Upper lobe of left lung (tissue), 4 donors: ENCODE data around the gene SLC39A2.

Source experiments
- POLR2A ChIP-seq, 4 donors: fragments of 450-650 bp; IDR thresholded peaks; one replicate each; pipeline ENCODE4 v1.5.1; 2016 to 2017; ENCODE audit warnings: antibody characterized with exemption in 4 of 4, mild to moderate bottlenecking in 2 of 4
- POLR2AphosphoS5 ChIP-seq, 2 donors: sonication (generic); formaldehyde crosslinking; IDR thresholded peaks; one replicate each; pipeline ENCODE4 v1.5.1; 2017; ENCODE audit warnings: antibody characterized with exemption in 2 of 2
- TF ChIP-seq, protein P1 (sequence below), 6 experiments: fragments of 450-650 bp in 4 of 6; fragments of 200-600 bp in 2 of 6; sonication (generic) in 2 of 6; IDR thresholded peaks; one replicate each; pipeline ENCODE4 v1.5.1; 2016 to 2019; ENCODE audit warnings: antibody characterized with exemption in 6 of 6

DNA sequence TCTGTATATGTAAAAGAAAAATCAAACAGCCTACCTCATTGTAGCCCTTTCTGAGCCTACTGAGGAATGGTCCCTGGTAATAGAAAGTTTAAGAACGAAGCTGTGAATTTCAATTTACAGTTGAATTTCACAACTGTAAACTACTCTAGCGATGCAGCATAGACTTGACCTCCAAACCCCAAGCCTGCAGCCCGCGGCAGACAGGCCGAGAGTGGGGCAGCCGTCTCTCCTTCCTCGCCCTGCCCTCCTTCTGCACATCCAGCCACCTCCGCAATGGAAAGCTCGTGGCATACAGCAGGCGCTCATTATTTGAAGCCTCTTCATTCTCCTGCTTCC, 28.5 kb upstream of the SLC39A2 start:
- no peak for TF ChIP-seq POLR2A (IDR thresholded peaks at IDR 0.05)
- TF ChIP-seq, protein P1, sequence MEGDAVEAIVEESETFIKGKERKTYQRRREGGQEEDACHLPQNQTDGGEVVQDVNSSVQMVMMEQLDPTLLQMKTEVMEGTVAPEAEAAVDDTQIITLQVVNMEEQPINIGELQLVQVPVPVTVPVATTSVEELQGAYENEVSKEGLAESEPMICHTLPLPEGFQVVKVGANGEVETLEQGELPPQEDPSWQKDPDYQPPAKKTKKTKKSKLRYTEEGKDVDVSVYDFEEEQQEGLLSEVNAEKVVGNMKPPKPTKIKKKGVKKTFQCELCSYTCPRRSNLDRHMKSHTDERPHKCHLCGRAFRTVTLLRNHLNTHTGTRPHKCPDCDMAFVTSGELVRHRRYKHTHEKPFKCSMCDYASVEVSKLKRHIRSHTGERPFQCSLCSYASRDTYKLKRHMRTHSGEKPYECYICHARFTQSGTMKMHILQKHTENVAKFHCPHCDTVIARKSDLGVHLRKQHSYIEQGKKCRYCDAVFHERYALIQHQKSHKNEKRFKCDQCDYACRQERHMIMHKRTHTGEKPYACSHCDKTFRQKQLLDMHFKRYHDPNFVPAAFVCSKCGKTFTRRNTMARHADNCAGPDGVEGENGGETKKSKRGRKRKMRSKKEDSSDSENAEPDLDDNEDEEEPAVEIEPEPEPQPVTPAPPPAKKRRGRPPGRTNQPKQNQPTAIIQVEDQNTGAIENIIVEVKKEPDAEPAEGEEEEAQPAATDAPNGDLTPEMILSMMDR (IDR thresholded peaks at IDR 0.05) = no peak
- TF ChIP-seq POLR2AphosphoS5 (IDR thresholded peaks at IDR 0.05) = no peak
